Measurements from ENCODE around the gene TFF3.

TFF3 gene

DNA sequence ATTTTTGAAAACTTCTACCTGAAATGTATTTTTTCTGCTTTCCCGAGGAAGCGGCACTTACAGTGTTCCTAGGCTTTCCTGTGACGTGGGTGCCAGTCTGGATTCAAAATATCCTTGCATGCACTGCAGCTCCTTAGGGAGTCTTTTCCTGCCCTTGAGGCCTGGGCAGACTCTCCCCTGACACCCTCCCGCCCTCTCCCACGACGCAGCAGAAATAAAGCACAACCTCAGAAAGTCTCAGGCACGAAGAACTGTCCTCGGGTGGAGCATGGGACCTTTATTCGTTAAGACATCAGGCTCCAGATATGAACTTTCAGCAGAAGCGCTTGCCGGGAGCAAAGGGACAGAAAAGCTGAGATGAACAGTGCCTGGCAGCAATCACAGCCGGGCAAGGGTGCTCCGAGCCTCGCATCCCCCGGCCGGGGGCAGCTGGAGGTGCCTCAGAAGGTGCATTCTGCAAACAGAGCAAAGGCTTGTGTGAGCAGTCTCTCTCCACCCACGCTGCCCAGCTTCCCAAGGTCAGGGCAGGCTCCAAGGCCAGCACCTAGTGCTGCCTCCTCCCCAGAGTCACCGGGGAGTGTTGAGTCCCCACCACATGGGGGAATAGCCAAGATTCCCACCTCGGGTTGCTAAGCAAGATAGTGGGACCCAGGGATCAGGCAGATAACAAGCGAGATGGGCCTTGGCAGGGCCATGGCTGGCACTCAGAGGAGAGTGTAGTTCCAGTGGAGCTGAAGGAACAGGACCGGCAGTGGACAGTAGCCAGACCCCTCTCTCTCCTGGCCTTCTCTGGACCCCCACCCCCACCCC lies 3.2 kb downstream of the TFF3 start:
- H3K4me3 ChIP-seq (ENCODE audit: low read depth, low read length), result no peak overlapping the region
- TF ChIP-seq, protein P1, sequence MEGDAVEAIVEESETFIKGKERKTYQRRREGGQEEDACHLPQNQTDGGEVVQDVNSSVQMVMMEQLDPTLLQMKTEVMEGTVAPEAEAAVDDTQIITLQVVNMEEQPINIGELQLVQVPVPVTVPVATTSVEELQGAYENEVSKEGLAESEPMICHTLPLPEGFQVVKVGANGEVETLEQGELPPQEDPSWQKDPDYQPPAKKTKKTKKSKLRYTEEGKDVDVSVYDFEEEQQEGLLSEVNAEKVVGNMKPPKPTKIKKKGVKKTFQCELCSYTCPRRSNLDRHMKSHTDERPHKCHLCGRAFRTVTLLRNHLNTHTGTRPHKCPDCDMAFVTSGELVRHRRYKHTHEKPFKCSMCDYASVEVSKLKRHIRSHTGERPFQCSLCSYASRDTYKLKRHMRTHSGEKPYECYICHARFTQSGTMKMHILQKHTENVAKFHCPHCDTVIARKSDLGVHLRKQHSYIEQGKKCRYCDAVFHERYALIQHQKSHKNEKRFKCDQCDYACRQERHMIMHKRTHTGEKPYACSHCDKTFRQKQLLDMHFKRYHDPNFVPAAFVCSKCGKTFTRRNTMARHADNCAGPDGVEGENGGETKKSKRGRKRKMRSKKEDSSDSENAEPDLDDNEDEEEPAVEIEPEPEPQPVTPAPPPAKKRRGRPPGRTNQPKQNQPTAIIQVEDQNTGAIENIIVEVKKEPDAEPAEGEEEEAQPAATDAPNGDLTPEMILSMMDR (IDR thresholded peaks at IDR 0.05; ENCODE audit: low read depth, low read length), result no peak

GRCh38 chr21:42311160-42311559 lies 4.0 kb downstream of the TFF3 start:
- TF ChIP-seq, protein P1 (IDR thresholded peaks at IDR 0.05; ENCODE audit: low read depth, low read length), result no peak
- H3K4me3 ChIP-seq (ENCODE audit: low read depth, low read length), result no peak overlapping the region

- H3K4me3 ChIP-seq (ENCODE audit: low read depth, low read length), result no peak overlapping the region
- TF ChIP-seq, protein P1 (IDR thresholded peaks at IDR 0.05; ENCODE audit: low read depth, low read length), result no peak
Measured at GRCh38 chr21:42310411-42311001, 4.7 kb downstream of the TFF3 start.

- no peak overlapping the region for H3K4me3 ChIP-seq (ENCODE audit: low read depth, low read length)
- TF ChIP-seq, protein P1 (IDR thresholded peaks at IDR 0.05; ENCODE audit: low read depth, low read length), result peak; percentile 43
Measured at GRCh38 chr21:42309753-42310213, 5.4 kb downstream of the TFF3 start.

GRCh38 chr21:42308914-42309752 lies 6.1 kb downstream of the TFF3 start:
- TF ChIP-seq, protein P1 (IDR thresholded peaks at IDR 0.05; ENCODE audit: low read depth, low read length), result no peak
- no peak overlapping the region for H3K4me3 ChIP-seq (ENCODE audit: low read depth, low read length)

GRCh38 chr21:42308161-42308913 lies 6.9 kb downstream of the TFF3 start:
- TF ChIP-seq, protein P1 (IDR thresholded peaks at IDR 0.05; ENCODE audit: low read depth, low read length), result no peak
- H3K4me3 ChIP-seq (ENCODE audit: low read depth, low read length), result no peak overlapping the region
